ENCODE measurements around the gene UBXN11. TPM values are rescaled to one million over a fixed set of nuclear protein-coding genes. Genes with fewer than 3 reads are reported as not detected.

UBXN11 gene
- total RNA-seq, 2 experiments from 2014 or later = 19.4 to 22.2 TPM

- intact Hi-C loops (cut with DNase I, micrococcal nuclease) = loop anchor here (1.0 to 5.0 kb wide), 5 partner anchors 27 to 303 kb away; partner anchors contain the start of genes HMGN2 (in 1 of the 2) and UBXN11 (in 1 of the 2)
- H3K27me3 Mint-ChIP-seq = no peaks in the 10 kb centered on the region
- peak overlapping the region; percentile 78 for H3K4me3 Mint-ChIP-seq
Measured at GRCh38 chr1:26278724-26279455, 27.5 kb downstream of the UBXN11 start.

GRCh38 chr1:26278303-26278702, 28.1 kb downstream of the UBXN11 start:
- H3K36me3 Mint-ChIP-seq (ENCODE audit: low read depth) = peaks cover 66% of the 10 kb centered on the region
- POLR2A ChIA-PET = no interaction called here
- peak overlapping the region; percentile 94 for H3K27ac Mint-ChIP-seq
- no peaks in the 10 kb centered on the region for H3K9me3 Mint-ChIP-seq (ENCODE audit: low read depth)
- ATAC-seq = no peak
- CTCF ChIA-PET = interaction anchor here (1.0 to 17.6 kb wide), 5 partner anchors 10 to 139 kb away, joined by 3 to 399 read pairs (median 4); partner anchors contain the start of gene CD52
- intact Hi-C loops (cut with DNase I, micrococcal nuclease) = loop anchor here (2.0 to 5.0 kb wide), 4 partner anchors 84 to 304 kb away; partner anchors contain the start of gene HMGN2 (in 1 of the 2)
- peak overlapping the region; percentile 39 for H3K4me3 Mint-ChIP-seq
- peak; percentile 27 for DNase-seq
- H3K27me3 Mint-ChIP-seq = no peaks in the 10 kb centered on the region
- peaks cover 76% of the 10 kb centered on the region for H3K4me1 Mint-ChIP-seq

More at GRCh38 chr1:26278724-26279455, 27.5 kb downstream of the UBXN11 start:
- Mint-ChIP-seq H3K27ac (peak overlapping the region; percentile 94), H3K36me3 (ENCODE audit: low read depth) (peaks cover 70% of the 10 kb centered on the region), H3K4me1 (peaks cover 82% of the 10 kb centered on the region), H3K9me3 (ENCODE audit: low read depth) (no peaks in the 10 kb centered on the region)
- peak; percentile 63 for DNase-seq
- ChIA-PET CTCF (interaction anchor here (0.6 to 17.6 kb wide), 8 partner anchors 10 to 1067 kb away, joined by 3 to 399 read pairs (median 6); partner anchors contain the start of gene CD52), POLR2A (interaction anchor here (0.8 to 1.0 kb wide), 3 partner anchors 10 to 40 kb away, joined by 3 read pairs; no protein-coding TSS in a partner anchor)
- ATAC-seq = peak; percentile 7

GRCh38 chr1:26277719-26278118, 28.7 kb downstream of the UBXN11 start:
- no peak for ATAC-seq
- DNase-seq = no peak
- H3K9me3 Mint-ChIP-seq (ENCODE audit: low read depth) = no peaks in the 10 kb centered on the region
- intact Hi-C loops (cut with DNase I, micrococcal nuclease) = loop anchor here (2.0 to 5.0 kb wide), 4 partner anchors 85 to 305 kb away; partner anchors contain the start of gene HMGN2 (in 1 of the 2)
- peaks cover 64% of the 10 kb centered on the region for H3K36me3 Mint-ChIP-seq (ENCODE audit: low read depth)
- ChIA-PET POLR2A (no interaction called here), CTCF (interaction anchor here (0.6 to 17.6 kb wide), 6 partner anchors 11 to 139 kb away, joined by 3 to 399 read pairs (median 4); partner anchors contain the start of gene CD52)
- H3K4me1 Mint-ChIP-seq = peaks cover 70% of the 10 kb centered on the region
- peak overlapping the region; percentile 94 for H3K27ac Mint-ChIP-seq
- no peaks in the 10 kb centered on the region for H3K27me3 Mint-ChIP-seq
- H3K4me3 Mint-ChIP-seq = no peak overlapping the region

- DNase-seq = no peak
- no peak for ATAC-seq
- ChIA-PET CTCF (interaction anchor here (0.6 to 17.6 kb wide), 8 partner anchors 7 to 140 kb away, joined by 3 to 399 read pairs (median 5); partner anchors contain the start of genes CD52 and CEP85), POLR2A (interaction anchor here (1.4 kb wide), 1 partner anchor 31 kb away, joined by 3 read pairs; no protein-coding TSS in a partner anchor)
- Mint-ChIP-seq H3K4me1 (peaks cover 65% of the 10 kb centered on the region), H3K36me3 (ENCODE audit: low read depth) (peaks cover 62% of the 10 kb centered on the region), H3K9me3 (ENCODE audit: low read depth) (no peaks in the 10 kb centered on the region), H3K27ac (peak overlapping the region; percentile 94), H3K4me3 (no peak overlapping the region), H3K27me3 (no peaks in the 10 kb centered on the region)
- intact Hi-C loops (cut with DNase I, micrococcal nuclease) = loop anchor here (5.0 kb wide), 3 partner anchors 85 to 305 kb away; no protein-coding TSS in a partner anchor
Measured at GRCh38 chr1:26277261-26277661, 29.2 kb downstream of the UBXN11 start.

GRCh38 chr1:26276432-26276838, 30.0 kb downstream of the UBXN11 start:
- ChIA-PET CTCF (interaction anchor here (0.6 to 17.6 kb wide), 17 partner anchors 8 to 273 kb away, joined by 3 to 399 read pairs (median 6); partner anchors contain the start of genes CD52, CEP85 and DHDDS), POLR2A (interaction anchor here (1.0 to 1.4 kb wide), 3 partner anchors 13 to 42 kb away, joined by 3 to 4 read pairs (median 3); no protein-coding TSS in a partner anchor)
- ATAC-seq (no peak), DNase-seq (no peak)
- Mint-ChIP-seq H3K27ac (peak overlapping the region; percentile 94), H3K36me3 (ENCODE audit: low read depth) (peaks cover 61% of the 10 kb centered on the region), H3K4me1 (peaks cover 59% of the 10 kb centered on the region), H3K9me3 (ENCODE audit: low read depth) (no peaks in the 10 kb centered on the region), H3K27me3 (no peaks in the 10 kb centered on the region), H3K4me3 (peak overlapping the region; percentile 27)
- intact Hi-C loops (cut with DNase I, micrococcal nuclease) = loop anchor here (1.0 to 5.0 kb wide), 4 partner anchors 12 to 306 kb away; no protein-coding TSS in a partner anchor

GRCh38 chr1:26275580-26276431, 30.6 kb downstream of the UBXN11 start:
- Mint-ChIP-seq H3K27me3 (no peaks in the 10 kb centered on the region), H3K9me3 (ENCODE audit: low read depth) (no peaks in the 10 kb centered on the region), H3K36me3 (ENCODE audit: low read depth) (peaks cover 55% of the 10 kb centered on the region), H3K4me3 (peak overlapping the region; percentile 27), H3K4me1 (peaks cover 53% of the 10 kb centered on the region), H3K27ac (peak overlapping the region; percentile 94)
- ChIA-PET POLR2A (interaction anchor here (1.0 to 1.4 kb wide), 3 partner anchors 13 to 43 kb away, joined by 3 to 4 read pairs (median 3); no protein-coding TSS in a partner anchor), CTCF (interaction anchor here (0.6 to 17.6 kb wide), 23 partner anchors 9 to 166 kb away, joined by 3 to 399 read pairs (median 4); partner anchors contain the start of genes CD52, CEP85 and DHDDS)
- ATAC-seq = peak; percentile 67
- peak; percentile 89 for DNase-seq
- intact Hi-C loops (cut with DNase I, micrococcal nuclease) = loop anchor here (1.0 to 5.0 kb wide), 9 partner anchors 12 to 306 kb away; no protein-coding TSS in a partner anchor

- ATAC-seq (no peak), DNase-seq (peak; percentile 34)
- peaks cover 53% of the 10 kb centered on the region for H3K4me1 Mint-ChIP-seq
- ChIA-PET POLR2A (interaction anchor here (1.1 kb wide), 1 partner anchor 44 kb away, joined by 4 read pairs; no protein-coding TSS in a partner anchor), CTCF (interaction anchor here (0.6 to 17.6 kb wide), 19 partner anchors 9 to 167 kb away, joined by 3 to 399 read pairs (median 5); partner anchors contain the start of genes CD52, CEP85 and DHDDS)
- H3K4me3 Mint-ChIP-seq = no peak overlapping the region
- no peaks in the 10 kb centered on the region for H3K27me3 Mint-ChIP-seq
- H3K36me3 Mint-ChIP-seq (ENCODE audit: low read depth) = peaks cover 54% of the 10 kb centered on the region
- intact Hi-C loops (cut with DNase I, micrococcal nuclease) = loop anchor here (1.0 to 5.0 kb wide), 8 partner anchors 46 to 307 kb away; no protein-coding TSS in a partner anchor
- peak overlapping the region; percentile 94 for H3K27ac Mint-ChIP-seq
- H3K9me3 Mint-ChIP-seq (ENCODE audit: low read depth) = no peaks in the 10 kb centered on the region
Measured at GRCh38 chr1:26274801-26275425, 31.5 kb downstream of the UBXN11 start.

GRCh38 chr1:26269198-26269550, 37.3 kb downstream of the UBXN11 start:
- Mint-ChIP-seq H3K27me3 (no peaks in the 10 kb centered on the region), H3K27ac (no peak overlapping the region), H3K9me3 (ENCODE audit: low read depth) (peaks cover 7% of the 10 kb centered on the region), H3K4me1 (peaks cover 9% of the 10 kb centered on the region), H3K4me3 (no peak overlapping the region), H3K36me3 (ENCODE audit: low read depth) (peaks cover 62% of the 10 kb centered on the region)
- intact Hi-C loops (cut with DNase I, micrococcal nuclease) = no loop called here
- no peak for DNase-seq
- POLR2A ChIA-PET = no interaction called here
- CTCF ChIA-PET = no interaction called here
- no peak for ATAC-seq

GRCh38 chr1:26268290-26269197, 37.9 kb downstream of the UBXN11 start:
- Mint-ChIP-seq H3K4me1 (peaks cover 7% of the 10 kb centered on the region), H3K4me3 (no peak overlapping the region), H3K27ac (no peak overlapping the region), H3K9me3 (ENCODE audit: low read depth) (peaks cover 7% of the 10 kb centered on the region), H3K36me3 (ENCODE audit: low read depth) (peaks cover 61% of the 10 kb centered on the region), H3K27me3 (no peaks in the 10 kb centered on the region)
- DNase-seq (no peak), ATAC-seq (no peak)
- intact Hi-C loops (cut with DNase I, micrococcal nuclease) = no loop called here
- CTCF ChIA-PET = no interaction called here
- POLR2A ChIA-PET = no interaction called here
